ENCODE results near the gene SORBS2.

DNA sequence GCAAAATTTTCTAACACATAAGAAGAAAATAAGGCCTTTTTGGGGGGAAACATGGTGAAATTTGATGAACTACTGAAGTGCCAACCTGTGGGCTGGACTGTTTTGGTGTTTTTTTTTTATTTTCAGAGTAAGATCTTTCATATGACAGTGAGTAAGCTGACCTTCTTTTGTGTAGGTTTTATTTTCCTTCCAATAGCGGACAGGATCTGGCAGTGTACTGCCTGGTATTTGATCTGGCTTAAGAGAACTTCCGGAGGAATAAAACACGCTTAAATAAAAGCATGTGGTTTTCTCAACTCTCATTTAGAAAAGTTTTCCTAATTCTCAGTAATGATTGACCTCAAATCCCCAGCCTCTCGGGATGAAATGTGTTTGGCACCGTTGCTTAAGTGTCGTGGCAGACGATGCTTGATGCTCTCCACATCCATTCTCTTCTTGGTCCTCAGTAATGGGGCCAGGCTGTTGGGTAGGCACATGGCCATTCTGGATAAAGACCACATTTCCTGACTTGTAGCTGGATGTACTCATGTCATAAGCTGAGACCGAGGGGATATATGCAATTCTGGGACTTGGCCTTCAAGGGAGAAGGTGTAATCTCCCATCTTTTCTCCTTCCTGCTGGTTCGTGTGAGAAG lies 211.1 kb downstream of the SORBS2 start:
- TF ChIP-seq, protein P1, sequence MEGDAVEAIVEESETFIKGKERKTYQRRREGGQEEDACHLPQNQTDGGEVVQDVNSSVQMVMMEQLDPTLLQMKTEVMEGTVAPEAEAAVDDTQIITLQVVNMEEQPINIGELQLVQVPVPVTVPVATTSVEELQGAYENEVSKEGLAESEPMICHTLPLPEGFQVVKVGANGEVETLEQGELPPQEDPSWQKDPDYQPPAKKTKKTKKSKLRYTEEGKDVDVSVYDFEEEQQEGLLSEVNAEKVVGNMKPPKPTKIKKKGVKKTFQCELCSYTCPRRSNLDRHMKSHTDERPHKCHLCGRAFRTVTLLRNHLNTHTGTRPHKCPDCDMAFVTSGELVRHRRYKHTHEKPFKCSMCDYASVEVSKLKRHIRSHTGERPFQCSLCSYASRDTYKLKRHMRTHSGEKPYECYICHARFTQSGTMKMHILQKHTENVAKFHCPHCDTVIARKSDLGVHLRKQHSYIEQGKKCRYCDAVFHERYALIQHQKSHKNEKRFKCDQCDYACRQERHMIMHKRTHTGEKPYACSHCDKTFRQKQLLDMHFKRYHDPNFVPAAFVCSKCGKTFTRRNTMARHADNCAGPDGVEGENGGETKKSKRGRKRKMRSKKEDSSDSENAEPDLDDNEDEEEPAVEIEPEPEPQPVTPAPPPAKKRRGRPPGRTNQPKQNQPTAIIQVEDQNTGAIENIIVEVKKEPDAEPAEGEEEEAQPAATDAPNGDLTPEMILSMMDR (IDR thresholded peaks at IDR 0.05): no peak
- no peak for TF ChIP-seq POLR2A (IDR thresholded peaks at IDR 0.05)
- TF ChIP-seq POLR2AphosphoS5 (IDR thresholded peaks at IDR 0.05): no peak
- TF ChIP-seq EP300 (IDR thresholded peaks at IDR 0.05): no peak

All from suprapubic skin (tissue), 4 donors.